Stimulated activated naive B cell treated with anti-CD40 and anti-IgM and Interleukin-4, amounts not matched to agents 10 μg/mL and 1 μg/mL and 100 μg/mL, for 72 hours (primary cell): ENCODE measurements around the gene ELMO1.

ENCODE experiments used
- ATAC-seq, 2 donors: fragments of 150-1000 bp; cut with Tn5 transposase; replicated peaks; 2 replicates each; pipeline ENCODE4 v1.10.0; 2021; ENCODE audit warnings: moderate library complexity in 1 of 2
- DNase-seq: peaks from one replicate; pipeline ENCODE4 v3.0.0; 2021
- H3K27ac Mint-ChIP-seq: one replicate; pipeline ENCODE4 v1.8.0; 2022; ENCODE audit warnings: mild to moderate bottlenecking, mixed read lengths
- H3K27me3 Mint-ChIP-seq, 2 donors: one replicate each; pipeline ENCODE4 v1.8.0; 2022; ENCODE audit warnings: mixed read lengths in 2 of 2
- H3K36me3 Mint-ChIP-seq, 2 donors: one replicate each; pipeline ENCODE4 v1.8.0; 2022; ENCODE audit warnings: mixed read lengths in 2 of 2, mild to moderate bottlenecking in 1 of 2
- H3K4me1 Mint-ChIP-seq, 2 donors: one replicate each; pipeline ENCODE4 v1.8.0; 2022; ENCODE audit warnings: mixed read lengths in 2 of 2, mild to moderate bottlenecking in 1 of 2
- H3K4me3 Mint-ChIP-seq, 2 donors: one replicate each; pipeline ENCODE4 v1.8.0; 2022; ENCODE audit warnings: mild to moderate bottlenecking in 2 of 2, mixed read lengths in 2 of 2, moderate library complexity in 1 of 2
- H3K9me3 Mint-ChIP-seq, 2 donors: one replicate each; pipeline ENCODE4 v1.8.0; 2022; ENCODE audit warnings: mixed read lengths in 2 of 2, mild to moderate bottlenecking in 1 of 2

The ELMO1 gene

GRCh38 chr7:37069336-37069735, 379.3 kb downstream of the ELMO1 start:
- H3K9me3 Mint-ChIP-seq = peaks cover 2 to 4% of the 10 kb centered on the region in 2 donors
- no peak overlapping the region for H3K27ac Mint-ChIP-seq
- no peak for ATAC-seq
- H3K27me3 Mint-ChIP-seq = no peaks in the 10 kb centered on the region
- no peak overlapping the region for H3K4me3 Mint-ChIP-seq
- H3K4me1 Mint-ChIP-seq = peaks cover 16 to 21% of the 10 kb centered on the region in 2 donors
- H3K36me3 Mint-ChIP-seq = peaks cover 15 to 39% of the 10 kb centered on the region in 2 donors
- no peak for DNase-seq

- Mint-ChIP-seq H3K27ac (no peak overlapping the region), H3K4me1 (peaks cover 16 to 22% of the 10 kb centered on the region in 2 donors), H3K9me3 (peaks cover 2 to 4% of the 10 kb centered on the region in 2 donors), H3K4me3 (no peak overlapping the region), H3K27me3 (no peaks in the 10 kb centered on the region), H3K36me3 (peaks cover 15 to 42% of the 10 kb centered on the region in 2 donors)
- ATAC-seq (no peak), DNase-seq (no peak)
These were observed 379.8 kb downstream of the ELMO1 start for GRCh38 chr7:37068902-37069301.

- Mint-ChIP-seq H3K27me3 (no peaks in the 10 kb centered on the region), H3K4me3 (no peak overlapping the region), H3K36me3 (peaks cover 15 to 46% of the 10 kb centered on the region in 2 donors), H3K27ac (no peak overlapping the region), H3K9me3 (peaks cover 2 to 4% of the 10 kb centered on the region in 2 donors), H3K4me1 (peaks cover 16 to 26% of the 10 kb centered on the region in 2 donors)
- no peak for ATAC-seq
- no peak for DNase-seq
These were observed 380.6 kb downstream of the ELMO1 start for GRCh38 chr7:37068038-37068437.

GRCh38 chr7:37065779-37066271, 382.8 kb downstream of the ELMO1 start:
- Mint-ChIP-seq H3K27ac (peak overlapping the region; percentile 63), H3K4me3 (no peak overlapping the region), H3K4me1 (peaks cover 16 to 26% of the 10 kb centered on the region in 2 donors), H3K9me3 (peaks cover 2 to 4% of the 10 kb centered on the region in 2 donors), H3K36me3 (peaks cover 21 to 52% of the 10 kb centered on the region in 2 donors), H3K27me3 (no peaks in the 10 kb centered on the region)
- peak; percentile 43 for DNase-seq
- ATAC-seq = peak; percentile 58 to 88

- Mint-ChIP-seq H3K27me3 (no peaks in the 10 kb centered on the region), H3K4me1 (peaks cover 11 to 16% of the 10 kb centered on the region in 2 donors), H3K27ac (no peak overlapping the region), H3K9me3 (peaks cover 2 to 4% of the 10 kb centered on the region in 2 donors), H3K36me3 (peaks cover 19 to 44% of the 10 kb centered on the region in 2 donors), H3K4me3 (no peak overlapping the region)
- DNase-seq = no peak
- no peak for ATAC-seq
These were observed 386.2 kb downstream of the ELMO1 start for GRCh38 chr7:37062560-37062859.

GRCh38 chr7:37061849-37062559, 386.7 kb downstream of the ELMO1 start:
- peaks cover 20 to 45% of the 10 kb centered on the region in 2 donors for H3K36me3 Mint-ChIP-seq
- peaks cover 2 to 4% of the 10 kb centered on the region in 2 donors for H3K9me3 Mint-ChIP-seq
- ATAC-seq = no peak
- no peak overlapping the region for H3K27ac Mint-ChIP-seq
- no peak overlapping the region for H3K4me3 Mint-ChIP-seq
- peaks cover 11 to 16% of the 10 kb centered on the region in 2 donors for H3K4me1 Mint-ChIP-seq
- no peaks in the 10 kb centered on the region for H3K27me3 Mint-ChIP-seq
- DNase-seq = no peak

GRCh38 chr7:37056234-37056912, 392.3 kb downstream of the ELMO1 start:
- Mint-ChIP-seq H3K4me3 (no peak overlapping the region), H3K4me1 (peaks cover 3 to 10% of the 10 kb centered on the region in 2 donors), H3K27me3 (no peaks in the 10 kb centered on the region), H3K27ac (peak overlapping the region; percentile 34), H3K36me3 (peaks cover 20 to 34% of the 10 kb centered on the region in 2 donors), H3K9me3 (no peaks in the 10 kb centered on the region)
- ATAC-seq (no peak), DNase-seq (no peak)

- Mint-ChIP-seq H3K36me3 (peaks cover 16 to 28% of the 10 kb centered on the region in 2 donors), H3K27me3 (no peaks in the 10 kb centered on the region), H3K27ac (no peak overlapping the region), H3K4me1 (peaks cover 7 to 10% of the 10 kb centered on the region in 2 donors), H3K4me3 (no peak overlapping the region), H3K9me3 (no peaks in the 10 kb centered on the region)
- ATAC-seq (no peak), DNase-seq (no peak)
These were observed 393.9 kb downstream of the ELMO1 start for GRCh38 chr7:37054624-37055241.

GRCh38 chr7:37052705-37053104, 396.0 kb downstream of the ELMO1 start:
- Mint-ChIP-seq H3K36me3 (peaks cover 11 to 28% of the 10 kb centered on the region in 2 donors), H3K27me3 (no peaks in the 10 kb centered on the region), H3K27ac (no peak overlapping the region), H3K4me1 (peaks cover 9 to 18% of the 10 kb centered on the region in 2 donors), H3K9me3 (no peaks in the 10 kb centered on the region), H3K4me3 (no peak overlapping the region)
- DNase-seq (no peak), ATAC-seq (no peak)

- H3K4me3 Mint-ChIP-seq = no peak overlapping the region
- H3K27ac Mint-ChIP-seq = no peak overlapping the region
- peaks cover 13 to 29% of the 10 kb centered on the region in 2 donors for H3K4me1 Mint-ChIP-seq
- peaks cover 2 to 20% of the 10 kb centered on the region in 2 donors for H3K36me3 Mint-ChIP-seq
- no peaks in the 10 kb centered on the region for H3K9me3 Mint-ChIP-seq
- DNase-seq (no peak), ATAC-seq (no peak)
- H3K27me3 Mint-ChIP-seq = no peaks in the 10 kb centered on the region
These were observed 397.9 kb downstream of the ELMO1 start for GRCh38 chr7:37050801-37051200.

- H3K9me3 Mint-ChIP-seq = no peaks in the 10 kb centered on the region
- peaks cover 14 to 26% of the 10 kb centered on the region in 2 donors for H3K4me1 Mint-ChIP-seq
- peaks cover 0 to 15% of the 10 kb centered on the region in 2 donors for H3K36me3 Mint-ChIP-seq
- DNase-seq = no peak
- H3K27me3 Mint-ChIP-seq = no peaks in the 10 kb centered on the region
- no peak for ATAC-seq
- H3K4me3 Mint-ChIP-seq = no peak overlapping the region
- H3K27ac Mint-ChIP-seq = no peak overlapping the region
These were observed 400.0 kb downstream of the ELMO1 start for GRCh38 chr7:37048674-37049073.

- H3K27ac Mint-ChIP-seq = no peak overlapping the region
- peaks cover 7 to 23% of the 10 kb centered on the region in 2 donors for H3K36me3 Mint-ChIP-seq
- no peak for DNase-seq
These were observed 401.4 kb downstream of the ELMO1 start for GRCh38 chr7:37047260-37047659.

GRCh38 chr7:37046531-37047079, 402.1 kb downstream of the ELMO1 start:
- Mint-ChIP-seq H3K36me3 (peaks cover 7 to 25% of the 10 kb centered on the region in 2 donors), H3K27ac (no peak overlapping the region), H3K4me3 (no peak overlapping the region), H3K27me3 (no peaks in the 10 kb centered on the region), H3K4me1 (peaks cover 14 to 21% of the 10 kb centered on the region in 2 donors), H3K9me3 (no peaks in the 10 kb centered on the region)
- DNase-seq (no peak), ATAC-seq (no peak)

More at GRCh38 chr7:37047260-37047659, 401.4 kb downstream of the ELMO1 start:
- H3K9me3 Mint-ChIP-seq = no peaks in the 10 kb centered on the region
- H3K4me3 Mint-ChIP-seq = no peak overlapping the region
- no peak for ATAC-seq
- no peaks in the 10 kb centered on the region for H3K27me3 Mint-ChIP-seq
- peaks cover 14 to 26% of the 10 kb centered on the region in 2 donors for H3K4me1 Mint-ChIP-seq

GRCh38 chr7:37045681-37046179, 402.9 kb downstream of the ELMO1 start:
- H3K4me3 Mint-ChIP-seq = no peak overlapping the region
- no peak for DNase-seq
- no peaks in the 10 kb centered on the region for H3K27me3 Mint-ChIP-seq
- H3K27ac Mint-ChIP-seq = no peak overlapping the region
- peaks cover 7 to 29% of the 10 kb centered on the region in 2 donors for H3K36me3 Mint-ChIP-seq
- peaks cover 11 to 21% of the 10 kb centered on the region in 2 donors for H3K4me1 Mint-ChIP-seq
- H3K9me3 Mint-ChIP-seq = no peaks in the 10 kb centered on the region
- no peak for ATAC-seq
